NCI-H2081 (cell line): ENCODE measurements around the gene ADARB2.
"Not testable (repeated sequence)": the region's sequence is repeated elsewhere in the genome, so short reads cannot be mapped to it uniquely, and the experiment has no call there.

Experiments
- DNase-seq, 2 experiments: peaks; one replicate each; lab custom pipeline; 2025; lab: John Stamatoyannopoulos, UW

Gene ADARB2

DNA sequence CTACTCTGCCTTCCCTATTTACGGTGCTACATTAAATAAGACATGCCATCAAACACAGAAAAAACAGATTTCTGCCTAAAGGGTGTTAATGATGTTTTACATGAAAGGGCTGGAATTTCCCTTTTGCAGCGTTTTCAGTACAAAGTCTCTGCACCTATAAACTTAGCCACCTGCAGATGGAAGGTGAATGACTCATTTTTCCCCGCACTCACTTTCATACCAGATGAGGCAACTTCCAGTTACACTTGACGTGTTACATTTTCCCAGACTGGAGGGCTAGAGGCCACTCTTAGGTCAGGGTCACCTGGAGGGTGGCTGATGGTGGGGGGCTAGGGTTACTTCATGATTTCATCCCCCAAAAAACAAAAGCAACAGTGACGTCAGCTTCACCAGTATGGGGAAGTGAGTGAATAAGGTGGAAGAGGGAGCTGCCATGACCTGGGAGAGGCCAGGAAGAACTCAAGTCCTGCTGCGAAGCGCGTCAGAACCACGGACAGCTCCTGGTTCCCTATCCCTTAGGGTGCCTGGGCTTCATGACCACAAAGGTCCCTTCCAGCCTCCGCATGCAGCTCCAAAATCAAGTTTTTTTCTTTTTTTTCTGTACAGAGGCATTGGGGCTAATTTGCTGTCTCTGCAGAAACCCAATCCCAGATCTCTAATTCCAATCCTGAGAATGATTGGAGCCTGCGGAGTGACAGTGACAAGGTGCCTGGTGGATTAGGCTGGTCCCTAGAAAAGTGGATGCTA lies 94.0 kb downstream of the ADARB2 start:
- no peak for DNase-seq

DNA sequence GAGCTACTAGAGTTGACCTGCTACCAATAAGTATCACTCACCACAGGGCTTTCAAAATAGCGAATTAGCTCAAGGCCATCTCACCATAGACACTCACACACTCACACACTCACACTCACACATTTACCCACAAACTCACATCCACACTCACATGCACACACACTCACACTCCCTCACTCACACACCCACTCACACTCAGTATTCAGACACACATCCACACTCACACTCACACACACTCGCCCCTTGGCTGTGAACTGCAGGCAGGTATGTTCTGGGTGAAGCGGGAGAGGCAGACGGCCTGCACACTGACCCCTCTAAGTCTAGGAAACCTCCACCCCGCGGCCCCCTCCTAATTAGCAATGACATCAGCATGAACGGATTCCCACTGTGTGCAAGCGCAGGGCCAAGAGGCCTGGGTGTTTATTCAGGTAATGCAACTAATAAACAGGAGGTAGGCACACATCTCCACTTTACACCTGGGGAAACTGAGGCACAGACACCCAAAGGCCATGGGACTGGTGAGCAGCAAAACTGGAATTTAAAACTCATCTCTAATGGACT lies 94.6 kb downstream of the ADARB2 start:
- DNase-seq: no peak

- DNase-seq: no peak
These were observed 95.9 kb downstream of the ADARB2 start for GRCh38 chr10:1641402-1641801.

GRCh38 chr10:1638889-1639419 lies 98.4 kb downstream of the ADARB2 start:
- DNase-seq: peak in 1 of 2 experiments; percentile 17

DNA sequence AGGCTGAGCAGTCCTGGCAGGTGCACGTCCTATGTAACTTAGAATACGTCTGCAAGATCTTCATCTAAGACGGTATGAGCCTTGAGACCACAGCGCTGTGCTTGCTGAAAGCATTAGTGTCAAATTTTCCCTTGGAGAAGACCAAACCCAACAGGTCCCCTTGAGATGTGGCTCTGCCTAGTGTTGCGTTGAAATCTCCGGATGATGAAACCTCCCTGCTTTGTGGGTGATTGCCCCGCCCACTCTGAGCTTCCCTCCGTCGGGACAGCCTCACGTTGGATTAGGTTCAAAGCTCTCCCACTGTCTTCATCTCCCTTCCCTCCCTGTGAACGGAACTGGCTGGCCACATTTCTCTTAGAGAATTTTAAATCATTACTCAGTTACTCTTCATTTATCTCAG lies 102.0 kb downstream of the ADARB2 start:
- no peak for DNase-seq

GRCh38 chr10:1634239-1634638 lies 103.1 kb downstream of the ADARB2 start:
- DNase-seq: no peak

- no peak for DNase-seq
These were observed 103.5 kb downstream of the ADARB2 start for GRCh38 chr10:1633783-1634182.

DNA sequence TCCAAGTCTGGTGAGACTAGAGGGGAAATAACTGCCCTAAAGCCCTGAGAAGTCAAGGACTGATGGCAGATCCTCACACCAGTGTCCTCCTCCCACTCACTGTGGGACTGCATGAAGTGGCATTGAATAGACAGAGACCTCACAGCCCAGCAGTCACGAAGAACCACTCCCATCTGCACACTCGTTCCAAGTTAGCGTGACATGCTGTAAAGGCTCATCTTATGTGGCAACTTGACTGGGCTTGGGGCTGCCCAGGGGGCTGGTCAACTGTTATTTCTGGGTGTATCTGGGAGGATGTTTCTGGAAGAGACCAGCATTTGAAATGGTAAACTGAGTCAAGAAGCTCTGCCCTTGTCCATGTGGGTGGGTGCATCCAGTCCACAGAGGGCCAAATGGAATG lies 104.7 kb downstream of the ADARB2 start:
- DNase-seq: no peak

DNA sequence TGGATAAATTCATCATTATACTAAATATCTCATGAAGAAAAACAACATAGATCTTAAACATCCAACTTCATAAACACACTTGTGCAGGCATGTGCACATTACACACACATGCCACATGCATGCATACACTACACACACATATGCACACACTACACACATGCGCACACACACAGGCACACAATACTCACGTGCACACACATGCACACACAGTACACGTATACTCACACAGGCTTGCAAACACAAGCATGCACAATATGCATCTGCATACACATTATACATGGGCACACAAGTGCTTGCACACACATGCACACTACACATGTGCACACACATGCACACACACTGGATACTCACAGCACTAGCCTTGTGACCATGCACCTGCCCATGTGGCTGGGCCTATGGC lies 105.2 kb downstream of the ADARB2 start:
- no peak for DNase-seq

GRCh38 chr10:1631282-1631681 lies 106.0 kb downstream of the ADARB2 start:
- DNase-seq: peak; percentile 42 to 78

DNA sequence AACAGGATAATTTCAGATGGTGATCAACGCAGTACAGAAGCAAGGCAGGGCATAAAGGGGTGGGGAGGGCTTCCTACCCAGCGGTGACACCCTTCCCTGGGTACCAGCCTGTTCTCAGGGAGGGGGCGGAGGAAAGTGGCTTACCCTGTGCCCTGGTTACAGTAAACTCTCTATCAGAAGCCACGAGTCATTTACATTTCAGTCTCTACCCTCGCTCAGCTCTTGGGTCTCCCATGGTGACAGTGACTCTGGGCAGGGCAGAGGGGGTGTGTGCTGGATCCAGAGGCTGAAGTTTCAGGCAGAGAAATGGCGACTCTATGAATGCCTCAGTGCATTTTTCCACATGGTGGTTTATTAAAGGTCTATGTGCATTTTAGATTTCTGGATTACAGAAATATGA lies 107.0 kb downstream of the ADARB2 start:
- no peak for DNase-seq

DNA sequence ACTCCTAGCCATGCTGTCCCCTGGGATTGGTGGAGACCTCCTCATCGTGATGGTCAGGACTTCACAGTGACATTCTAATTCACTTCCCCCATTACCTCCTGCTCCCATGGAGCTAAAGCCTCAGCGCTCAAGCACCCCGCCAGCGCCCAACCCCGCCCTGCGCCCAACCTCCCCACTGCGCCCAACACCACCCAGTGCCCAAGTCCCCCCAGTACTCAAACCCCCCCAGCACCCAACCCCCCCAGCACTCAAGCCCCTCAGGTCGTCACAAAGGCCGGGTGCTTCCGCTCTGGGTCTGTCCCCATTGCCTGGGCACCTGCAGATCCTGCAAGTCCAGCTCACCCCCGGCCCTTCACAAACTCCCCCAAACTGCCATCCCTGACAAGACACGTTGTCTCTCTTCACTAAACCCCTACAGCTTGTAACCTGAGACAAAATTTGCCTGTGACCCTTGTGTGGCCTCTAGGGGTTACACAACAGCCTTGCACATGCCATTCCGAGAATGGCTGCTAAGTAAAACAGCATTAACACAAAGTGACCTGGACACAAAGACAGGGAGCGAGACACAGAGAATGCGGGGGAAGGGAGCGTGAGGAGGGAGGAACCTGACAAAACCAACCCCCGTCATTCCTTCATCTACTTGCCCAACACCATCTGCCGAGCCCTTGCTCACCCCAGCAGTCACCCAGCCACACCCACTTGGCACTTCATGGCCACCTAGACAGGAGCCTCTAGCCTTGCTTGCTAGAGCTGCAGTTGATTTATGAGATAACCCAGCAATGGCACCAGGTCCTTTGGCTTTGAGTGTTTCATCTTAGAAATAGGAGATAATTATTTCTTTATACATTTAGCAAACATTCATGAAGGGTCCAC lies 107.8 kb downstream of the ADARB2 start:
- no peak for DNase-seq

- DNase-seq: no peak
These were observed 108.6 kb downstream of the ADARB2 start for GRCh38 chr10:1628757-1629156.

GRCh38 chr10:1627945-1628344 lies 109.4 kb downstream of the ADARB2 start:
- no peak for DNase-seq

DNA sequence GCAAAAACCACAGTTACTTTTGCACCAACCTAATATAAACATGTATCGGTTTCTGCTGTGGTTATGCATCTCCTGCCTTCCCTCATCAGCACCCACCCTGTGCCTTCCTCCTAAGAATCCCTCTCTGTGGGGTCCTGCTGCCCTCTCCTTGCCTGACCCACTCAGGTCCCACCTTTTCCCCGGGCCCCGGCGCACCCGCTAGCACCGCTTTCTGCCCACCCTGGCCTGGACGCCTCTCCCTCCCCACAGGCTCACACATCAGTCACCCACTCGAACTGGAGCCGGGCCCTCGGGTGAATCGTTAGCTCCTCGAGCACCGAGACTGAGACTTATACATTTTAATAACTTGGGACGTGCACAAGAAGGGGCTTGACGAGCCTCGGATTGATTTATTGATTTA lies 110.5 kb downstream of the ADARB2 start:
- DNase-seq: no peak

DNA sequence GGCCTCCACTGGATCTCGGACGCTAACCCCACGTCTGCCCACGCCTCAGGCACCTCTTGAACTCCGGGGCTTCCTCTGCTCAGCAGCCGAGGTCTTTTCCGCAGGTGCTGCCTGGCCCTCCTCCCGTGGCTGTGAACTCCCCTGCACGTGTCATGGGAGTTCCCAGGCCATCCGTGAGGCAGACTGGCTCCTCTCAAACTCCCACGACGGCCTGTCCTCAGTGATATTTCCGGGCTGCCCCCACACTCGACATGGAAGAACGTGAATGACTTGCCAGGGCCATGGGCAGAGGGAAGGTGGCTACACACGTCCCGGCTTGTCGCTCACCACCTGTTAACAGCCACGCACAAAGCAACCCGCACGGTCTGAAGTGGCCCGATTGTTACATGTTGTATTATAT lies 110.9 kb downstream of the ADARB2 start:
- no peak for DNase-seq

- no peak for DNase-seq
These were observed 111.6 kb downstream of the ADARB2 start for GRCh38 chr10:1625731-1626130.

- no peak for DNase-seq
These were observed 112.2 kb downstream of the ADARB2 start for GRCh38 chr10:1625079-1625478.

- no peak for DNase-seq
These were observed 113.1 kb downstream of the ADARB2 start for GRCh38 chr10:1624240-1624639.

DNA sequence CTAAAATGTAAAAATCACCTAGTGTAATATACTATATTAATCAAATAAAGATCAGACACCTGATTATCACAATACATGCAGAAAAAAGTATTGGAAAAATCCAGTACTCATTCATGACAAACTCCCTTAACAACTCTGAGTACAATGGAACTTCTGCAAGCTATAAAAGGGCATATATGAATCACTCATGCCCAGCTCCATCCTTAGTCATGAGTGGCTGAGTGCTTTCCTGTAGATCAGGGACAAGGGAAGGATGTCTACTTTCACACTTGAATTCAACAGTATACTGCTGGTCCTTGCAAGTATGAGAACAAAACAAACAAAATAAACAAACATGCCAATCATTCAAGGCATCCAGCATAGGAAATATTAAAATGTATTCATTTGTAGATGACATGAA lies 116.5 kb downstream of the ADARB2 start:
- no peak for DNase-seq

GRCh38 chr10:1617376-1618317 lies 119.7 kb downstream of the ADARB2 start:
- DNase-seq: not testable (repeated sequence)

DNA sequence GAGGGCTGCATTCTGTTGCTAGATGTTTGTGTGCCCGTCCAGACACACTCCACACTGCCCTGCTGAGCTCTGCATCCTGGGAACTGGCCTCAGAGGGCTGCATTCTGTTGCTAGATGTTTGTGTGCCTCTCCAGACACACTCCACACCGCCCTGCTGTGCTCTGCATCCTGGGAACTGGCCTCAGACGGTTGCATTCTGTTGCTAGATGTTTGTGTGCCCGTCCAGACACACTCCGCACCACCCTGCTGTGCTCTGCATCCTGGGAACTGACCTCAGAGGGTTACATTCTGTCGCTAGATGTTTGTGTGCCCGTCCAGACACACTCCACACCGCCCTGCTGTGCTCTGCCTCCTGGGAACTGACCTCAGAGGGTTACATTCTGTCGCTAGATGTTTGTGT lies 120.6 kb downstream of the ADARB2 start:
- not testable (repeated sequence) for DNase-seq
